Measurements from ENCODE around the gene SAPCD2. TPM values are rescaled to one million over a fixed set of nuclear protein-coding genes. Genes with fewer than 3 reads are reported as not detected.

The SAPCD2 gene
- total and polyA plus RNA-seq, 4 donors = 1.3 to 2.1 (median 1.6) TPM

DNA sequence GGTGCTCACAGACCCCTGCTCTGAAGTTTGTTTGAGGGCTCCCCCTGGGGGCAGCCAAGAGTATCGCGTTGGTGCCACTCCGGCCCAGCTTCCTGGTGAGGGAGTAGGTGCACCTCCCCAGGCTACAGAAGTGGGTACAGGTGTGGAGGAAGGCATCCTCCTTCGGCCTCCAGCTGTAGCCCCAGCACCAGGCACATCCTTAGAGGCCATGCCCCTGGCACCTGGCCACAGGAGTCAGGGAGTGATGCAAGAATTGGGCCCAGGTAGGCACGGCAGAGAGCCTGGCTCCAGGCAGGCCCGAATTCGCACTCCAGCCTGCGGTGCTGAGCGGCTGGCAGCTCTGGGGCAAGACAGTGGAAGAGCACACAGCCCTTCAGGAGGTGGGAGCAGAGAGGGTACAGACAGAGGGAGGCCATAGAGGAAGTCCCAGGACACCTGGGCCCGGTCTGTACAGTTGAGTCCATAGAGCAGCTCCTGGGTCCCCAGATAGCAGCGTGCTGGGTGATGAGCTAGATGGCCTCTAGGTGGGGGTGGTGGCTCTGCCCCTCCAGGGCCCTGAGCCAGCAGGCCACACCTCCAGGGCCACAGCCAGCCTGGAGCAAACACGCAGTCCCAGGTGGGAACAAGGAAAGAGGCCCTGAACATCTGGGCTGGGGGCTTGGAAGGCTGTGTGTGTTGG lies 2.4 kb downstream of the SAPCD2 start:
- Histone ChIP-seq H3K4me1 (ENCODE audit: control insufficient read depth in 5 of 5, insufficient read depth in 5 of 5, low read length in 5 of 5) (peaks cover 0 to 23% (median 2%) of the 10 kb centered on the region in 5 donors), H3K27ac (ENCODE audit: low read depth in 1 of 2, low read length in 1 of 2) (no peak overlapping the region), H3K36me3 (ENCODE audit: control insufficient read depth in 4 of 4, insufficient read depth in 4 of 4, low read length in 4 of 4) (no peaks in the 10 kb centered on the region), H3K27me3 (ENCODE audit: control insufficient read depth in 3 of 3, insufficient read depth in 3 of 3, low read length in 2 of 3) (no peaks in the 10 kb centered on the region), H3K4me3 (no peak overlapping the region), H3K9ac (ENCODE audit: insufficient read depth in 1 of 2, low read length in 2 of 2) (no peak overlapping the region), H3K9me3 (ENCODE audit: control insufficient read depth in 4 of 4, insufficient read depth in 3 of 4, low read length in 3 of 4) (no peaks in the 10 kb centered on the region)
- 55 to 57% methylated on average over 12 of the region's 12 CpGs for WGBS, 2 donors
- ATAC-seq (ENCODE audit: insufficient read depth, low FRiP score) (no peak), DNase-seq (peak; percentile 77 to 81 (median 77))
- TF ChIP-seq, protein P1, sequence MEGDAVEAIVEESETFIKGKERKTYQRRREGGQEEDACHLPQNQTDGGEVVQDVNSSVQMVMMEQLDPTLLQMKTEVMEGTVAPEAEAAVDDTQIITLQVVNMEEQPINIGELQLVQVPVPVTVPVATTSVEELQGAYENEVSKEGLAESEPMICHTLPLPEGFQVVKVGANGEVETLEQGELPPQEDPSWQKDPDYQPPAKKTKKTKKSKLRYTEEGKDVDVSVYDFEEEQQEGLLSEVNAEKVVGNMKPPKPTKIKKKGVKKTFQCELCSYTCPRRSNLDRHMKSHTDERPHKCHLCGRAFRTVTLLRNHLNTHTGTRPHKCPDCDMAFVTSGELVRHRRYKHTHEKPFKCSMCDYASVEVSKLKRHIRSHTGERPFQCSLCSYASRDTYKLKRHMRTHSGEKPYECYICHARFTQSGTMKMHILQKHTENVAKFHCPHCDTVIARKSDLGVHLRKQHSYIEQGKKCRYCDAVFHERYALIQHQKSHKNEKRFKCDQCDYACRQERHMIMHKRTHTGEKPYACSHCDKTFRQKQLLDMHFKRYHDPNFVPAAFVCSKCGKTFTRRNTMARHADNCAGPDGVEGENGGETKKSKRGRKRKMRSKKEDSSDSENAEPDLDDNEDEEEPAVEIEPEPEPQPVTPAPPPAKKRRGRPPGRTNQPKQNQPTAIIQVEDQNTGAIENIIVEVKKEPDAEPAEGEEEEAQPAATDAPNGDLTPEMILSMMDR (IDR thresholded peaks at IDR 0.05; ENCODE audit: control extremely low read depth, extremely low read depth) = peak; percentile 79

DNA sequence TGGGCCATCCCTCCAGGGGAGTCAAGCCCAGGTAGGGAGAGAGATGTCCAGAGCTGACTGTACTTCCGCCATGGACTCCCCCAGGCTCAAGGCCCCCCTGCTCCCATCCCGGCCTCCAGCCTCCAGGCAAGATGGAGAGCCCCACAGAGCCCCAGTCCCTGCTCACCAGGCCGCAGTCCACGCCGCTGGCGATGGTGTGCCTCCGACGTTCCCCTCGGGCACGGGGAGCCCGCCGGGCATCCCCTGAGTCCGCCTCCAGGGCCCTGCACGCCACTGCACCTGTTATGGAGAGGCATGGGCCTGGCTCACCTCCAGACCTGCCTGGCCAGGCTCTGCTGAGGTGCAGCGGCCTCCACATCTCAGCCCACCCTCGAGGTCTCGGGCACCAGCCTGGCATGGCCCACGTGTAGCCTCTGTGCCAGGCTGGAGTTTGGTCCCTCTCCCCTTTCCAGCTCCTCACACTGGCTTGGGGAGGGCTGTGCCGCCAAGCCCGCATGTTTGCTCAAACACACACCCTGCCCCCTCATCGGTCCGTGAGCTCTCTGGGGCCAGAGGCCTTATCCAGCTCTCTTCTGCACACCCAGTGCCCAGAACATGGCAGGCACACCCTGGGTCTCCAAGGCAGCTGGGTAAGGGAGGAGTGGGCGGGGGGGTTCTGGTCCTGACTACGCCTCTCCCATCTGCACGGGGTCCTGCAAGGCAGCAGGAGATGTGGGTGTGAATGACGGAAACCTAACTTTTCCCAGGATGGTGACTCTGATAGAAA lies 4.1 kb downstream of the SAPCD2 start:
- Histone ChIP-seq H3K27me3 (ENCODE audit: control insufficient read depth in 3 of 3, insufficient read depth in 3 of 3, low read length in 2 of 3) (no peaks in the 10 kb centered on the region), H3K27ac (ENCODE audit: low read depth in 1 of 2, low read length in 1 of 2) (no peak overlapping the region), H3K4me1 (ENCODE audit: control insufficient read depth in 5 of 5, insufficient read depth in 5 of 5, low read length in 5 of 5) (peaks cover 0 to 22% (median 2%) of the 10 kb centered on the region in 5 donors), H3K4me3 (no peak overlapping the region), H3K36me3 (ENCODE audit: control insufficient read depth in 4 of 4, insufficient read depth in 4 of 4, low read length in 4 of 4) (no peaks in the 10 kb centered on the region), H3K9me3 (ENCODE audit: control insufficient read depth in 4 of 4, insufficient read depth in 3 of 4, low read length in 3 of 4) (no peaks in the 10 kb centered on the region), H3K9ac (ENCODE audit: insufficient read depth in 1 of 2, low read length in 2 of 2) (no peak overlapping the region)
- 93 to 96% methylated on average over 26 of the region's 26 CpGs for WGBS, 2 donors
- ATAC-seq (ENCODE audit: insufficient read depth, low FRiP score) (no peak), DNase-seq (no peak)
- TF ChIP-seq, protein P1 (IDR thresholded peaks at IDR 0.05; ENCODE audit: control extremely low read depth, extremely low read depth) = no peak

DNA sequence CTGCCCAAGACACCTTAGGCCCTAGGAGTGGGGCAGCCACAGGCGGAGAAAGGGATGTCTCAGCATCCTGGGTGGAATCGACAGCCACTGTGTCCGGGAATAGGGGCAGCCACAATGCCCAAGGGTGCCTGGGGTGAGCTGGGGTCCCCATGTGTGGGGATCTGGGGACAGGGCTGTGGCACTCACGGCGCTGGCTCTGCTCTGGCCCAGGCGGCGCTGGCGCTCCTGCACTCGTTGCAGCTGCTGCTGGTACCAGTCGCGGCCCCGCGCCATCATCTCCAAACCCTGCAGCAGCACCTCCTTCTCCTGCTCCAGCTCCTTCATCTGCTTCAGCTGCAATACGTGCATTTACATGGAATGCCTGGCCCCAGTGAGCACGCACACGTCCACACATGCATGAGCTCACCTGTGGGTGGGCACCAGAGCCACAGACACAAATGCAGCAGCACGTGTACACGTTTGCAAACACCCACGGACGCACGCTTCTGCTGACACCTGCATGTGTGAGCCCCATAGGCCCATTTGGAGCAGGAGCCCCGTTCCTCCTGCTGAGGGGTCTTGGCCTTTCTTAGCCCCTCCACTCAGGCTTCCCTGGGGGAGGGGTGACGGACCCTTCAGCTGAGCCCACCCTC lies 4.9 kb downstream of the SAPCD2 start:
- Histone ChIP-seq H3K9me3 (ENCODE audit: control insufficient read depth in 4 of 4, insufficient read depth in 3 of 4, low read length in 3 of 4) (no peaks in the 10 kb centered on the region), H3K4me3 (no peak overlapping the region), H3K9ac (ENCODE audit: insufficient read depth in 1 of 2, low read length in 2 of 2) (no peak overlapping the region), H3K27ac (ENCODE audit: low read depth in 1 of 2, low read length in 1 of 2) (no peak overlapping the region), H3K4me1 (ENCODE audit: control insufficient read depth in 5 of 5, insufficient read depth in 5 of 5, low read length in 5 of 5) (peaks cover 0 to 14% (median 0%) of the 10 kb centered on the region in 5 donors), H3K36me3 (ENCODE audit: control insufficient read depth in 4 of 4, insufficient read depth in 4 of 4, low read length in 4 of 4) (no peaks in the 10 kb centered on the region), H3K27me3 (ENCODE audit: control insufficient read depth in 3 of 3, insufficient read depth in 3 of 3, low read length in 2 of 3) (no peaks in the 10 kb centered on the region)
- 92 to 95% methylated on average over 22 to 23 of the region's 23 CpGs for WGBS, 2 donors
- ATAC-seq (ENCODE audit: insufficient read depth, low FRiP score) = no peak
- no peak for DNase-seq
- TF ChIP-seq, protein P1 (IDR thresholded peaks at IDR 0.05; ENCODE audit: control extremely low read depth, extremely low read depth) = no peak

All from lung (tissue), 12 donors.